HepG2 (cell line): Measurements from ENCODE around the gene IFNLR1. TPM values are rescaled to one million over a fixed set of nuclear protein-coding genes. Genes with fewer than 3 reads are reported as not detected.

ENCODE experiments used
- FOSL2 ChIP-seq: sonication (generic); formaldehyde crosslinking; IDR thresholded peaks from 2 replicates; pipeline ENCODE4 v1.4.0; 2020; ENCODE audit warnings: missing genetic modification reagents
- GATAD2A ChIP-seq: IDR thresholded peaks from 2 replicates; pipeline ENCODE4 v1.6.1; 2016
- HOXA3 ChIP-seq: sonication (generic); formaldehyde crosslinking; IDR thresholded peaks from 2 replicates; pipeline ENCODE4 v1.5.0; 2020; ENCODE audit warnings: missing genetic modification reagents
- KDM5B ChIP-seq: sonication (generic); formaldehyde crosslinking; IDR thresholded peaks from 2 replicates; pipeline ENCODE4 v1.4.0; 2020; ENCODE audit warnings: missing genetic modification reagents, mild to moderate bottlenecking, borderline replicate concordance
- MIXL1 ChIP-seq: IDR thresholded peaks from 2 replicates; pipeline ENCODE4 v1.6.1; 2016
- MLXIP ChIP-seq: sonication (generic); formaldehyde crosslinking; IDR thresholded peaks from 2 replicates; pipeline ENCODE4 v1.9.0; 2021; ENCODE audit warnings: missing genetic modification reagents, borderline replicate concordance
- SUZ12 ChIP-seq: fragments of 150-350 bp; IDR thresholded peaks from 2 replicates; pipeline ENCODE4 v1.6.1; 2014; ENCODE audit warnings: low read depth, low read length
- THRA ChIP-seq: sonication (generic); formaldehyde crosslinking; IDR thresholded peaks from 2 replicates; pipeline ENCODE4 v1.4.0; 2020; ENCODE audit warnings: missing genetic modification reagents, borderline replicate concordance
- XRCC5 ChIP-seq: fragments of 200-400 bp; formaldehyde crosslinking; optimal IDR thresholded peaks from 2 replicates; pipeline ENCODE3; 2017; ENCODE audit warnings: mild to moderate bottlenecking, low read length
- ZNF281 ChIP-seq: sonication (generic); formaldehyde crosslinking; IDR thresholded peaks from 2 replicates; pipeline ENCODE4 v1.4.0; 2020; ENCODE audit warnings: missing genetic modification reagents, borderline replicate concordance
- ZNF674 ChIP-seq: sonication (generic); formaldehyde crosslinking; IDR thresholded peaks from 2 replicates; pipeline ENCODE4 v1.5.0; 2020; ENCODE audit warnings: low read depth, mild to moderate bottlenecking, missing genetic modification reagents
- ZNF687 ChIP-seq: sonication (generic); formaldehyde crosslinking; IDR thresholded peaks from 2 replicates; pipeline ENCODE4 v1.5.1; 2020; ENCODE audit warnings: mild to moderate bottlenecking, missing genetic modification reagents, moderate library complexity
- polyA plus RNA-seq, 8 experiments: library from polyadenylated mRNA; depleted of rRNA in 3 of 8; stranded (reverse) in 7 of 8; unstranded in 1 of 8; fragments of >200 nt; fragmentation: Illumina TruSeq in 4 of 8; extraction: Trizol in 4 of 8; gene quantifications; 2 replicates each; pipeline versions ENCODE4 v1.2.1 to v1.2.3, GENCODE V29; 2011 to 2016; ENCODE audit warnings: low read depth in 4 of 8, missing spikeins in 1 of 8, mixed read lengths in 1 of 8; ENCODE audit not compliant: insufficient read depth in 1 of 8
- total RNA-seq, 5 experiments: library from RNA; depleted of rRNA; stranded (reverse); fragments of >200 nt; fragmentation: Illumina TruSeq; extraction: Trizol; gene quantifications; 2 replicates each; pipeline ENCODE4 v1.2.3, GENCODE V29; 2016; ENCODE audit warnings: low read depth in 1 of 5
- TF ChIP-seq, protein P1 (sequence below): sonication (generic); formaldehyde crosslinking; IDR thresholded peaks from 2 replicates; pipeline ENCODE4 v1.4.0; 2020; ENCODE audit warnings: missing genetic modification reagents
- TF ChIP-seq, protein P2 (sequence below): IDR thresholded peaks from 2 replicates; pipeline ENCODE4 v1.6.1; 2016; ENCODE audit warnings: low read depth

IFNLR1 gene
- total and polyA plus RNA-seq, 2 of the 13 experiments (the other 11 are each of a cell fraction or from before 2014, with no cell fraction given) = 3.8 to 8.5 TPM

DNA sequence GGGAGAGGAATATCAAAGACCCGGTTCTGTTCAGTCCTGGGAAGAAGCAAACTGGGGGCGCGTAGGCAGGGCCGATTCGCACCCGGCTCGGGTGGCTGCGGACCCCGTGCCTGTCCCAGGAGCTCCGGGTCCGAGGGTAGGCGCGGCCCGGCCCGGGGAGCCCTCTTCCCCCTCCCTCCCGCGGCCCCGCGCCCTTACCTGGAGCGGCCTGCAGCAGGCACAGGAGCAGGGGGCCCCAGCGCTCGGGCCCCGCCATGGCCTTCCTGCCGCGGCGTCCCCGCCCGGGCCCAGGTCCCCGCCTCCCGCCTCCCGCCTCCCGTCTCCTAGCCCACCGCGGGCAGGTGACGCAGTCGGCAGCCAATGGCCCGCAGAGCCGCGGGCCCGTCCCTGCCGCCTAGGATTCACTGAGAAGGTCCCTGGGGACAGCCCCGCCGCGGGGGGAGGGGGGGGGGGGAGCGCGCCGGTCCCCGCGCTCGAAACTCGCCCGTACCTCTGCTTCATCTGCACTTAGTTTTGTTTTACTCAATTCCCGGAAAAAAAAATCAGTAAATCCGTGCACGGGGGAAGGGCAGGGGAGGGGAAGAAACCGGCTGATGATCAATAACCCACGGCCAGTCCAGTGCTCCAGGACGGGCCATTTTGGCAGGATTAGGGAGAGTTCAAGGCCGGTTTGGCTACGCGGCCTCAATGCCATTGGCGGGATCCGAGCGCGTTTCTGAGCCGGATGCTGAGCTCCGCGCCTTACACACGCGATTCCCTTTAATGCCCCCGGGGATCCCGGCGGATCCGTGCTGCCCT is at the start of gene IFNLR1 (continued):
- TF ChIP-seq, protein P1, sequence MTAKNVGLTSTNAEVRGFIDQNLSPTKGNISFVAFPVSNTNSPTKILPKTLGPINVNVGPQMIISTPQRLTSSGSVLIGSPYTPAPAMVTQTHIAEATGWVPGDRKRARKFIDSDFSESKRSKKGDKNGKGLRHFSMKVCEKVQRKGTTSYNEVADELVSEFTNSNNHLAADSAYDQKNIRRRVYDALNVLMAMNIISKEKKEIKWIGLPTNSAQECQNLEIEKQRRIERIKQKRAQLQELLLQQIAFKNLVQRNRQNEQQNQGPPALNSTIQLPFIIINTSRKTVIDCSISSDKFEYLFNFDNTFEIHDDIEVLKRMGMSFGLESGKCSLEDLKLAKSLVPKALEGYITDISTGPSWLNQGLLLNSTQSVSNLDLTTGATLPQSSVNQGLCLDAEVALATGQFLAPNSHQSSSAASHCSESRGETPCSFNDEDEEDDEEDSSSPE = peak; percentile 76
- TF ChIP-seq KDM5B (CRISPR knock-in tag) (peak; percentile 68), SUZ12 (no peak), FOSL2 (CRISPR knock-in tag) (peak; percentile 26; the same call in 1 of the 2 replicates), XRCC5 (no peak), HOXA3 (CRISPR knock-in tag) (peak; percentile 23), ZNF674 (CRISPR knock-in tag) (no peak), MIXL1 (CRISPR knock-in tag) (no peak), ZNF281 (CRISPR knock-in tag) (no peak; the same call in 1 of the 2 replicates), ZNF687 (CRISPR knock-in tag) (peak; percentile 93), THRA (0 out of 2 replicates have a peak, but pooled peaks have one; percentile 9), MLXIP (CRISPR knock-in tag) (0 out of 2 replicates have a peak, but pooled peaks have one; percentile 19), GATAD2A (CRISPR knock-in tag) (no peak)
- TF ChIP-seq, protein P2, sequence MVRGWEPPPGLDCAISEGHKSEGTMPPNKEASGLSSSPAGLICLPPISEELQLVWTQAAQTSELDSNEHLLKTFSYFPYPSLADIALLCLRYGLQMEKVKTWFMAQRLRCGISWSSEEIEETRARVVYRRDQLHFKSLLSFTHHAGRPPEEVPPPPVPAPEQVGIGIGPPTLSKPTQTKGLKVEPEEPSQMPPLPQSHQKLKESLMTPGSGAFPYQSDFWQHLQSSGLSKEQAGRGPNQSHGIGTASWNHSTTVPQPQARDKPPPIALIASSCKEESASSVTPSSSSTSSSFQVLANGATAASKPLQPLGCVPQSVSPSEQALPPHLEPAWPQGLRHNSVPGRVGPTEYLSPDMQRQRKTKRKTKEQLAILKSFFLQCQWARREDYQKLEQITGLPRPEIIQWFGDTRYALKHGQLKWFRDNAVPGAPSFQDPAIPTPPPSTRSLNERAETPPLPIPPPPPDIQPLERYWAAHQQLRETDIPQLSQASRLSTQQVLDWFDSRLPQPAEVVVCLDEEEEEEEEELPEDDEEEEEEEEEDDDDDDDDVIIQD = no peak
